Left ventricle myocardium inferior (tissue), 1 donor: ENCODE data around the gene BCAP31. TPM values are rescaled to one million over a fixed set of nuclear protein-coding genes. Genes with fewer than 3 reads are reported as not detected.

Experiments used
- DNase-seq: peaks from one replicate; pipeline ENCODE4 v3.0.0-alpha.2; 2020
- H3K27ac ChIP-seq: fragments of 200-600 bp; replicated peaks from 2 replicates; pipeline ENCODE4 v1.8.0; 2021
- H3K27me3 ChIP-seq: fragments of 200-600 bp; 2 replicates; pipeline ENCODE4 v1.8.0; 2021; ENCODE audit warnings: low read depth
- H3K36me3 ChIP-seq: fragments of 200-600 bp; 2 replicates; pipeline ENCODE4 v1.8.0; 2021
- H3K4me1 ChIP-seq: fragments of 200-600 bp; 2 replicates; pipeline ENCODE4 v1.8.0; 2021
- H3K4me3 ChIP-seq: fragments of 200-600 bp; 2 replicates; pipeline ENCODE4 v1.8.0; 2021; ENCODE audit warnings: mild to moderate bottlenecking, moderate library complexity
- H3K9me3 ChIP-seq: fragments of 200-600 bp; replicated peaks from 2 replicates; pipeline ENCODE4 v1.8.0; 2021
- intact Hi-C: fragments of 100-400 bp; cut with micrococcal nuclease; formaldehyde crosslinking; loops from one replicate; pipeline ENCODE4 v1.11.0; 2022
- total RNA-seq: library from RNA; stranded (reverse); fragmentation: NEBNext Ultra II Directional; extraction: Animal tissue kit (Norgen Biotek cat#: 25700); gene quantifications from one replicate; pipeline ENCODE4 v1.2.1, GENCODE V29; 2021
- TF ChIP-seq, protein P1 (sequence below): fragments of 200-600 bp; IDR thresholded peaks from 2 replicates; pipeline ENCODE4 v1.8.0; 2021; ENCODE audit warnings: antibody characterized with exemption, mild to moderate bottlenecking, borderline replicate concordance
- donor health status: DM: no; HTN: yes; CAD: no; lungs with severe emphysema.

The BCAP31 gene
- total RNA-seq, 1 donor from 2014 or later = 80.8 TPM

DNA sequence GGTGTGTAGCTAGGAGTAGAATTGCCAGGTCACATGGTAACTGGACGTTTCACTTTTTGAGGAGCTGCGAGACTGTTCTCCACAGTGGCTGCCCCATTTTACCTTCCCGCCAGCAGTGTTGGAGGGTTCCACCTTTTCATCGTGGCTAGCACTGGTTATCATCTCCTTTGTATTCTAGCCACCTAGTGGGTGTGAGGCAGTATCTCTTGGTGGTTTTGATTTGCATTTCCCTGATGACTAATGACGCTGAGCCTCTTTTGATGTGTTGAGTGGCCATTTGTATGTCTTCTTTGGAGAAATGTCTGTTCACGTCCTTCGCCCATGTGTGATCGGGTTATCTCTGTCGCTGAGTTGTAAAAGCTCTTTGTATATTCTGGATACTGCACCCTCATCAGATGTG, 11.1 kb upstream of the BCAP31 start:
- TF ChIP-seq, protein P1, sequence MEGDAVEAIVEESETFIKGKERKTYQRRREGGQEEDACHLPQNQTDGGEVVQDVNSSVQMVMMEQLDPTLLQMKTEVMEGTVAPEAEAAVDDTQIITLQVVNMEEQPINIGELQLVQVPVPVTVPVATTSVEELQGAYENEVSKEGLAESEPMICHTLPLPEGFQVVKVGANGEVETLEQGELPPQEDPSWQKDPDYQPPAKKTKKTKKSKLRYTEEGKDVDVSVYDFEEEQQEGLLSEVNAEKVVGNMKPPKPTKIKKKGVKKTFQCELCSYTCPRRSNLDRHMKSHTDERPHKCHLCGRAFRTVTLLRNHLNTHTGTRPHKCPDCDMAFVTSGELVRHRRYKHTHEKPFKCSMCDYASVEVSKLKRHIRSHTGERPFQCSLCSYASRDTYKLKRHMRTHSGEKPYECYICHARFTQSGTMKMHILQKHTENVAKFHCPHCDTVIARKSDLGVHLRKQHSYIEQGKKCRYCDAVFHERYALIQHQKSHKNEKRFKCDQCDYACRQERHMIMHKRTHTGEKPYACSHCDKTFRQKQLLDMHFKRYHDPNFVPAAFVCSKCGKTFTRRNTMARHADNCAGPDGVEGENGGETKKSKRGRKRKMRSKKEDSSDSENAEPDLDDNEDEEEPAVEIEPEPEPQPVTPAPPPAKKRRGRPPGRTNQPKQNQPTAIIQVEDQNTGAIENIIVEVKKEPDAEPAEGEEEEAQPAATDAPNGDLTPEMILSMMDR = no peak
- DNase-seq = no peak
- Histone ChIP-seq H3K27ac (no peak overlapping the region), H3K4me3 (no peak overlapping the region), H3K36me3 (peaks cover 23% of the 10 kb centered on the region), H3K4me1 (no peaks in the 10 kb centered on the region), H3K27me3 (no peaks in the 10 kb centered on the region), H3K9me3 (no peaks in the 10 kb centered on the region)
- intact Hi-C loops = no loop called here

DNA sequence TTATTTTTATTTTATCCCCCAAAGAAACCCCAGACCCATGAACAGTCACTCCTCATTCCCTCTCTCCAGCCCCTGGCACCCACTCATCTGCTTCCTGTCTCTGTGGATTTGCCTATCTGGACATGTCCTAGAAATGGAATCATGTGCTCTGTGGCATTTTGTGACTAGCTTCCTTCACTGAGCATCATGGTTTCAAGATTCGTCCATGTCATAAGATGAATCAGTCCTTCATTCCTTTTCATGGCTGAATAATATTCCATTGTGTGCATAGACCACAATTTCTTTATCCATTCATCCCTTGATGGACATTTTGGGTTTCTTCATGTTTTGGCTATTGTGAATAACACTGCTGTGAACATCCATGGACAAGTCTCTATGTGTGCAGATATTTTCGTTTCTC, 10.7 kb upstream of the BCAP31 start:
- intact Hi-C loops = no loop called here
- Histone ChIP-seq H3K9me3 (no peaks in the 10 kb centered on the region), H3K4me1 (no peaks in the 10 kb centered on the region), H3K27ac (no peak overlapping the region), H3K36me3 (peaks cover 23% of the 10 kb centered on the region), H3K27me3 (no peaks in the 10 kb centered on the region), H3K4me3 (no peak overlapping the region)
- no peak for DNase-seq
- TF ChIP-seq, protein P1 = no peak

DNA sequence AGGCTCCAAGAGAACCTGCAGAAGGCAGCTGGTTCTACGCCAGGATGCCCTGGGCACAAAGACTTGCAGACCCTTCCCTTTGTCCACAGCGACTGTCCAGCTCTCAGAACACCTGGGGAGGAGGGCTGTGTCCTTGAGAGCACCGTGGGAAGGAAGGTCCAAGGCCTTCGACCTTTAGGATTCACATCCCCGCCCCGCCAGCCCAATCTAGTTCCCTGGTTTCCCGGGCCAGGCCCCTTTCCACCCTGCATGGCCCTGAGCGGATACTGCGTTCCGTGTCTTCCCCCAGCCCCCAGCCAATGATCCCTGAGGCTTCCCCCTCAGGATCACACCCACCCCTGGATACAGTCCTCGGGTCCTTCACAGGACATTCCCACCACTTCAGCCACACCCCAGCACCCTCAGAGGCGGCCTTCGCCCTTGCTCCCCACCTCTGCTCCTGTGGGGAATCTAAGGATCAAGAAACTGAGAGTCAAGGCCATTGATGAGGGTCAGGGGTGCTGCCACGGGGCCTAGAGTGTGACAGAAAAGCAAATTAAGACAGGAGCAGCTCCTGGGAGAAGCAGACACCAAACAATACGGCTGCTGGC, 9.6 kb upstream of the BCAP31 start:
- Histone ChIP-seq H3K36me3 (peaks cover 28% of the 10 kb centered on the region), H3K27me3 (no peaks in the 10 kb centered on the region), H3K27ac (no peak overlapping the region), H3K4me3 (no peak overlapping the region), H3K9me3 (no peaks in the 10 kb centered on the region), H3K4me1 (peaks cover 3% of the 10 kb centered on the region)
- DNase-seq = no peak
- TF ChIP-seq, protein P1 = no peak
- intact Hi-C loops = no loop called here

DNA sequence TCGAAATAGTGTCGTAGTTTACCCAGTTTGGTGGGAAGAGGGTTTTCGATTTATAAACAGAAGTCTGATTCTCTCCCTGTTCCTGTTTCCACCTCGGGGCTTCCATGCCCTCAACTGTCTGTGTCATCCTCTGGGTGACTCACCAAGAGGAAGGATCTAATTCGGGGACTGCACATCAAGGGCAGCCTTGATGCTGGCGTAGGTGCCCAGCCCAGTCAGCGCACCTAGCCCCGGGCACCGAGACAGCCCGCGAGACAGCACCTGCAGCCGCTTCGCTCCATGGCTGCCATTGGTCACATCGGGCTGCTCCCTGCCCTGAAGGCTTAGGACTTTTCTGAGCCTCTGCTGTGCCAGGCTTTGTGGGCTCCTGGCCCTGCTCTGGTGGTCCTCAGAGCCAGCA, 8.2 kb upstream of the BCAP31 start:
- Histone ChIP-seq H3K27me3 (no peaks in the 10 kb centered on the region), H3K4me3 (no peak overlapping the region), H3K27ac (no peak overlapping the region), H3K9me3 (no peaks in the 10 kb centered on the region), H3K4me1 (peaks cover 17% of the 10 kb centered on the region), H3K36me3 (peaks cover 28% of the 10 kb centered on the region)
- intact Hi-C loops = no loop called here
- DNase-seq = no peak
- TF ChIP-seq, protein P1 = no peak

DNA sequence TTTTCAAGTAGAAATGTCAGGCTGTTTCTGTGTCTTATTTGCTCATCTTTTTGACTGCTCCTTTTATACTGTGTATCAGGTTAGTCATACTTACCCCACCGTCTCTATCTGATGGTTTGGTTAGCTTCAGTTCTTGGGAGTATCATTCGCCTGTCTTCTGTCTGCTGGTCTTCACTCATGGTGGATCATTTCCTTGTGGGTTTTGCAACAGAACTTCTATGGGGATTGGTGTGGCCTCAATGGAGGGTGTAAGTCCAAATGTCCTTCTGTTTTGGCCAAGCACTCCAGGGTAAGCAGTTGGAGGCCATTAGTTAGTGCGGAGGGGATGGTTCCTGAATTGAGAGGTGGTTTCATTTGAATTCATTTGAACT, 7.6 kb upstream of the BCAP31 start:
- Histone ChIP-seq H3K27me3 (no peaks in the 10 kb centered on the region), H3K36me3 (peaks cover 23% of the 10 kb centered on the region), H3K4me1 (peaks cover 22% of the 10 kb centered on the region), H3K9me3 (no peaks in the 10 kb centered on the region), H3K27ac (no peak overlapping the region), H3K4me3 (no peak overlapping the region)
- TF ChIP-seq, protein P1 = no peak
- intact Hi-C loops = no loop called here
- no peak for DNase-seq
